Transverse colon (tissue), 4 donors: ENCODE data around the gene P4HTM. TPM values are rescaled to one million over a fixed set of nuclear protein-coding genes. Genes with fewer than 3 reads are reported as not detected.

Experiments
- DNase-seq: peaks from one replicate; pipeline ENCODE4 v3.0.0-alpha.2; 2019
- H3K27ac ChIP-seq, 4 donors: fragments of 200-600 bp; sonication (generic); 2 replicates each; pipeline ENCODE4 v1.5.1; 2016 to 2018; ENCODE audit warnings: inconsistent platforms in 4 of 4
- H3K27me3 ChIP-seq: fragments of 200-600 bp; sonication (generic); 2 replicates; pipeline ENCODE4 v1.5.1; 2017; ENCODE audit warnings: inconsistent platforms
- H3K36me3 ChIP-seq, 4 donors: fragments of 200-600 bp; sonication (generic); 2 replicates each; pipeline ENCODE4 v1.5.1; 2017 to 2019; ENCODE audit warnings: inconsistent platforms in 4 of 4
- H3K4me1 ChIP-seq, 4 donors: fragments of 200-600 bp; sonication (generic); 2 replicates each; pipeline ENCODE4 v1.5.1; 2017 to 2020; ENCODE audit warnings: inconsistent platforms in 4 of 4
- H3K4me3 ChIP-seq, 4 donors: fragments of 200-600 bp; sonication (generic); 1 replicate in 1 of 4; 2 replicates in 3 of 4; pipeline versions ENCODE4 v1.5.1 to v1.6.1; 2017 to 2019; ENCODE audit warnings: inconsistent platforms in 4 of 4
- H3K9me3 ChIP-seq, 2 donors: fragments of 200-600 bp; sonication (generic); 2 replicates each; pipeline ENCODE4 v1.5.1; 2017 to 2019; ENCODE audit warnings: inconsistent platforms in 2 of 2
- CTCF ChIP-seq, 5 experiments: fragments of 200-600 bp in 3 of 5; fragments of 450-650 bp in 2 of 5; sonication (generic) in 3 of 5; IDR thresholded peaks; 1 replicate in 2 of 5; 2 replicates in 3 of 5; pipeline ENCODE4 v1.5.1; 2016 to 2017; ENCODE audit warnings: antibody characterized with exemption in 5 of 5, inconsistent platforms in 3 of 5, mild to moderate bottlenecking in 2 of 5, moderate library complexity in 1 of 5
- EP300 ChIP-seq: sonication (generic); formaldehyde crosslinking; IDR thresholded peaks from one replicate; pipeline ENCODE4 v1.6.1; 2017; ENCODE audit warnings: antibody characterized with exemption, low read depth
- POLR2A ChIP-seq: fragments of 450-650 bp; IDR thresholded peaks from one replicate; pipeline ENCODE4 v1.6.1; 2016; ENCODE audit warnings: antibody characterized with exemption, mild to moderate bottlenecking, moderate library complexity
- POLR2AphosphoS5 ChIP-seq, 3 donors: sonication (generic); formaldehyde crosslinking; IDR thresholded peaks; one replicate each; pipeline ENCODE4 v1.6.1; 2016; ENCODE audit warnings: antibody characterized with exemption in 3 of 3
- WGBS, 2 donors: methylation state at CpG; one replicate each; pipeline ENCODE4 v1.1.5; 2018; ENCODE audit warnings: low coverage in 1 of 2; 5-methylcytosine and 5-hydroxymethylcytosine counted together
- in situ Hi-C, 4 donors: fragments of 200-750 bp; cut with MboI; loops; one replicate each; pipeline versions ENCODE4 v1.15.0 to v1.15.1; 2017; ENCODE audit warnings: low sequenced_read_pairs in 3 of 4, low pct_ligation_motif_present in 1 of 4, low pct_unique_long_range_greater_than_20kb in 1 of 4
- intact Hi-C: fragments of 100-400 bp; cut with DNase I; formaldehyde crosslinking; loops from one replicate; pipeline ENCODE4 v1.15.1; 2023; ENCODE audit warnings: low total_unique reads
- total RNA-seq, 4 donors: library from RNA; depleted of rRNA; stranded (reverse); fragments of >200 nt; gene quantifications; one replicate each; pipeline ENCODE4 v1.1.0, GENCODE V29; 2016

The P4HTM gene
- total RNA-seq, 4 donors from 2014 or later = 43.4 to 100 (median 76.6) TPM

- 100% methylated on average over 3 of the region's 3 CpGs; no CpG with 5 or more reads in 1 of the 2 donors for WGBS, 2 donors
- Histone ChIP-seq H3K4me3 (no peak overlapping the region), H3K36me3 (peaks cover 0 to 74% (median 22%) of the 10 kb centered on the region in 4 donors), H3K9me3 (no peaks in the 10 kb centered on the region), H3K27me3 (no peaks in the 10 kb centered on the region), H3K4me1 (peaks cover 0 to 4% (median 1%) of the 10 kb centered on the region in 4 donors), H3K27ac (no peak overlapping the region)
- TF ChIP-seq POLR2AphosphoS5 (IDR thresholded peaks at IDR 0.05) (no peak), CTCF (IDR thresholded peaks at IDR 0.05) (no peak), EP300 (no peak), POLR2A (no peak)
- DNase-seq = no peak
- intact Hi-C loops (no loop called here), in situ Hi-C loops (no loop called here)
Measured at GRCh38 chr3:48979451-48979850, 10.6 kb upstream of the P4HTM start.

DNA sequence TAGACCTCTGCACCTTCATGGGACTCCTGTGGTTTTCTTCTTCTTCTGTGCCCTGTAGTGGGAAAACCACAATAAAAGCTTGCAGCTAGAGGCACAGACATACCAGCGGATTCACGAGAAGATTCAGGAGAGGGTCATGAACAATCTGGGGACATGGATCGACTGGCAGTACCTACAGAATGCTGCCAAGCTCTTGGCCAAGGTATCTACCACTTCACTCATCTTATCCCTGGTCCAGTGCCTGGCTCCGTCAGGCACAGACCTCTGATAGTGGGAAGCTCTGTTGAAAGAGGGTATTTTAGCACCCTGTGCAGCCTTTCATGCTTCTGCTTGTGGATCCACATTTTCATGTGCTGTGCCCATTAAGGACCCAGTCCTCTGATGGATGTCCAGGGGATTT is 9.7 kb upstream of the P4HTM start:
- Histone ChIP-seq H3K36me3 (peaks cover 0 to 65% (median 22%) of the 10 kb centered on the region in 4 donors), H3K27ac (no peak overlapping the region)
- 92% methylated on average over 4 of the region's 4 CpGs; no CpG with 5 or more reads in 1 of the 2 donors for WGBS, 2 donors

GRCh38 chr3:48982016-48982415 is 8.0 kb upstream of the P4HTM start:
- intact Hi-C loops (no loop called here), in situ Hi-C loops (no loop called here)
- TF ChIP-seq POLR2A (no peak), CTCF (IDR thresholded peaks at IDR 0.05) (no peak), EP300 (no peak), POLR2AphosphoS5 (IDR thresholded peaks at IDR 0.05) (no peak)
- Histone ChIP-seq H3K36me3 (peaks cover 0 to 48% (median 13%) of the 10 kb centered on the region in 4 donors), H3K4me3 (no peak overlapping the region), H3K9me3 (no peaks in the 10 kb centered on the region), H3K4me1 (peaks cover 0 to 4% (median 1%) of the 10 kb centered on the region in 4 donors), H3K27ac (no peak overlapping the region), H3K27me3 (no peaks in the 10 kb centered on the region)
- no peak for DNase-seq

More for the DNA sequence above, 9.7 kb upstream of the P4HTM start:
- H3K9me3 ChIP-seq = no peaks in the 10 kb centered on the region
- no peak for DNase-seq
- H3K4me1 ChIP-seq = peaks cover 0 to 4% (median 1%) of the 10 kb centered on the region in 4 donors
- in situ Hi-C loops = no loop called here
- TF ChIP-seq POLR2A (no peak), EP300 (no peak), CTCF (IDR thresholded peaks at IDR 0.05) (no peak)
- intact Hi-C loops = no loop called here
- no peaks in the 10 kb centered on the region for H3K27me3 ChIP-seq
- H3K4me3 ChIP-seq = no peak overlapping the region

DNA sequence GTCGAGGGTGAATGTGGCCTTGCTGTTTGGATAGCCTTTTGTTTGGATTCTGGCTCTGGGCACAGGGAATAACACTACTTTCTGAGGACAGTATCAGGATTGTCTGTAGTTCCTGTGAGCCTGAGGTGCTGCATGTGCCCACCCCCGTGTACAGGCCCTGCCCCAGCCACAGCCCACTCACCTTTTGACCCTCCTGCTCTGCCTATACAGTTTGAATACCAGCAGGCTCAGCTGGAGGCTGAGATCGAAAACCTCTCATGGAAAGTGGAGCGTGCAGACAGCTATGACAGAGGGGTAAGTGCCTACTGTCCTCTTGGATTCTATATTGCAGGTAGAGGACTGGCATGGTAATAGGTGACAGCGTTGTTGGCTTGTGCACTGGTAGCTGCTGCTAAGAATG is 7.4 kb upstream of the P4HTM start:
- Histone ChIP-seq H3K4me3 (no peak overlapping the region), H3K27ac (no peak overlapping the region), H3K4me1 (peaks cover 0 to 4% (median 2%) of the 10 kb centered on the region in 4 donors), H3K9me3 (no peaks in the 10 kb centered on the region), H3K36me3 (peaks cover 0 to 41% (median 12%) of the 10 kb centered on the region in 4 donors), H3K27me3 (no peaks in the 10 kb centered on the region)
- in situ Hi-C loops = no loop called here
- WGBS, 2 donors = 85% methylated on average over 5 of the region's 5 CpGs; no CpG with 5 or more reads in 1 of the 2 donors
- TF ChIP-seq CTCF (IDR thresholded peaks at IDR 0.05) (no peak), POLR2A (no peak), EP300 (no peak), POLR2AphosphoS5 (IDR thresholded peaks at IDR 0.05) (no peak)
- DNase-seq = no peak
- intact Hi-C loops = no loop called here
